ENCODE data around the gene MGAT1. TPM values are rescaled to one million over a fixed set of nuclear protein-coding genes. Genes with fewer than 3 reads are reported as not detected.

MGAT1 gene
- total RNA-seq, 1 experiment from 2014 or later, result 86.4 TPM

DNA sequence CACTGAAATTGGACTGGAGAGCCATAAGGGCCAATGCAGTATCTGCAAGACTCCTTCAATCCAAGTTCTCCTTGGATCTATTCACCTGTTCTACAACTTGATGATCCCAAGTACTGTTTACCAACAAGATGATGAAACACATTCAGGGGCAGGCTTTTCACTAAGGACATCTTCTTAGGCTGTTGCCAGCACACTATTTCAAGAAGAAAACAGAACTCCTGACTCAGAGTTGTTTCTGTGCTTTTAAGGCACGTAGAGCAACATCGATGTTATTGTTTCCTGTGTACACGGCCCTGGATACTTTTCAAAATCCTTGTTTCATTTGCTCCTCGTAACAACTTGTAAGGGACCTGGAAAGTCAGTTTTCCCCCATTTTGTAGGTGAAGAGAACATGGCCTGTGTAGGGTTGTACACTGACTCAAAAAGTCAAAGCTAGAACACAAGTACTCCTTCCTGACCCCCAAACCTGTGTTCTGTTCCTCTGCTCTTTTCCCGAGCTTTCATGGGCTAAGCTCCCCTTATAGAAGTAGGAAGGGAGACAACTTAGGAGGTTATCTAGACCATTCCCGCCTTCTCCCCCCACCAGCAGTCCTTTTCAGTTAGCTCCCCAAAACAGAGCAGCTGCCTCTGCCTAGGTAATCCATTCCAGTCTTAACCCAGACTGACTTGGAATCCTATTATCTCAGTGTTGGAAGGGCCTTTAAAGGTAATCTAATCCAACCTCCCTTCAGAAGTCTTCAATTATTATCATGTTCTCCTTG is 5.2 kb upstream of the MGAT1 start:
- Mint-ChIP-seq H3K27me3 (ENCODE audit: unreplicated experiment) (no peaks in the 10 kb centered on the region), H3K27ac (ENCODE audit: unreplicated experiment) (no peak overlapping the region), H3K9me3 (ENCODE audit: low read depth, unreplicated experiment) (no peaks in the 10 kb centered on the region), H3K36me3 (ENCODE audit: insufficient read depth, unreplicated experiment) (peaks cover 27% of the 10 kb centered on the region), H3K4me3 (ENCODE audit: low read depth, unreplicated experiment) (peak overlapping the region; percentile 72), H3K4me1 (ENCODE audit: low read depth, unreplicated experiment) (peaks cover 57% of the 10 kb centered on the region)
- intact Hi-C loops (cut with micrococcal nuclease; ENCODE audit: unreplicated experiment), result loop anchor here (2.0 kb wide), 1 partner anchor 19 kb away; no protein-coding TSS in a partner anchor
- TF ChIP-seq, protein P1, sequence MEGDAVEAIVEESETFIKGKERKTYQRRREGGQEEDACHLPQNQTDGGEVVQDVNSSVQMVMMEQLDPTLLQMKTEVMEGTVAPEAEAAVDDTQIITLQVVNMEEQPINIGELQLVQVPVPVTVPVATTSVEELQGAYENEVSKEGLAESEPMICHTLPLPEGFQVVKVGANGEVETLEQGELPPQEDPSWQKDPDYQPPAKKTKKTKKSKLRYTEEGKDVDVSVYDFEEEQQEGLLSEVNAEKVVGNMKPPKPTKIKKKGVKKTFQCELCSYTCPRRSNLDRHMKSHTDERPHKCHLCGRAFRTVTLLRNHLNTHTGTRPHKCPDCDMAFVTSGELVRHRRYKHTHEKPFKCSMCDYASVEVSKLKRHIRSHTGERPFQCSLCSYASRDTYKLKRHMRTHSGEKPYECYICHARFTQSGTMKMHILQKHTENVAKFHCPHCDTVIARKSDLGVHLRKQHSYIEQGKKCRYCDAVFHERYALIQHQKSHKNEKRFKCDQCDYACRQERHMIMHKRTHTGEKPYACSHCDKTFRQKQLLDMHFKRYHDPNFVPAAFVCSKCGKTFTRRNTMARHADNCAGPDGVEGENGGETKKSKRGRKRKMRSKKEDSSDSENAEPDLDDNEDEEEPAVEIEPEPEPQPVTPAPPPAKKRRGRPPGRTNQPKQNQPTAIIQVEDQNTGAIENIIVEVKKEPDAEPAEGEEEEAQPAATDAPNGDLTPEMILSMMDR (IDR thresholded peaks at IDR 0.05; ENCODE audit: unreplicated experiment), result no peak
- BruUV-seq (replicated peaks), result TSS peak; percentile 43
- DNase-seq, result no peak
- CTCF ChIA-PET, result no interaction called here

DNA sequence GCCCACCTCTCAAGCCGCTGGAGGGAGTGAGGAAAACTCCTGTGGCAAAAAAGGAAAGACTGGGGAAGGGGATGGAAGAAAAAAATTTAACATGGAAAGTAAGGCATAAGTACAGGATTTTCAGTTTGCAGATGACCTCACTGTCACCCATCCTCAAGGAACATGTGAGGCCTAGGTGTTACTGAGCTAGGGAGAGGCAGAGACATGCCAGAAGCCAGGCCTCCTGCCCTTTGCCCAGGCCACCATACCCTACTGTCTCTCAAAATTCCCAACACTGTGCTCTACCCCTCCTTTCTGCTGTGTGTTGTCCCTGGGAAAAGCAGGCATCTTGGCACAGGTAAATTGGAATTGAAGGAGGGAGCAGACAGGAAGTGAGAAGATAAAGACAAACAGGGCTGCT is 4.4 kb upstream of the MGAT1 start:
- TF ChIP-seq, protein P1 (IDR thresholded peaks at IDR 0.05; ENCODE audit: unreplicated experiment), result no peak
- CTCF ChIA-PET, result no interaction called here

DNA sequence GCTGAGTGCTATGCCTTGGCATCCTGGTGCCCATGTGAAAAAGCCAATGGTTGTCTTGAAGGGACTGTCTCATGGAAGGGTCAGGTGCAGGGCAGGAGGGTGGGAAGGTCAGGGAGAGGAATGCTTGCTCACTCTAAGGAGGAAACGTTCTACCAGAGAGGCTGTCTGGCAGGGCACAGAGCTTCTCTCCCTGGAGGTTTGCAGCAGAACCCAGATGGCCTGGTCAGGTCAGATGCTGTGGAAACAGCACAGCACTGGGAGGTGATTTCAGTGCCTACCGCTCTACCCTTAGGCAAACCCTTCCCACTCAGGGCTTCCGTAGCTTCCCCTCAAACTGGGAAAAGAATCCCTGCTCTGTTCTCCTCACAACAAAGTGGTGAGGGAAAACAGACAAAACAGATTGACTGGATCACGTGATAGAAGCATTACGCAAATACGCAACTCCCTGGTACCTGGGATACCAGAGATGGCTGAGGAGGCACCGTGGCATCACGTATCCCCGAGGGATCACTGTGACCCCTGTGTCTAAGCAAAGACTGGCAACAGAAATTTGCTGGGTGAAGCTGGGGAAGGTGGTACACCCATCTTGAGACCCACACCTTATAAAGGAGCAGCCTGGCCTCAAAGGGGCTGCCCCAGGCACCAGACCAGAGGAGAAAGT is 3.9 kb upstream of the MGAT1 start:
- Mint-ChIP-seq H3K4me3 (ENCODE audit: low read depth, unreplicated experiment) (no peak overlapping the region), H3K36me3 (ENCODE audit: insufficient read depth, unreplicated experiment) (peaks cover 40% of the 10 kb centered on the region), H3K9me3 (ENCODE audit: low read depth, unreplicated experiment) (no peaks in the 10 kb centered on the region), H3K27ac (ENCODE audit: unreplicated experiment) (no peak overlapping the region), H3K27me3 (ENCODE audit: unreplicated experiment) (no peaks in the 10 kb centered on the region), H3K4me1 (ENCODE audit: low read depth, unreplicated experiment) (peaks cover 54% of the 10 kb centered on the region)
- CTCF ChIA-PET, result no interaction called here
- TF ChIP-seq, protein P1 (IDR thresholded peaks at IDR 0.05; ENCODE audit: unreplicated experiment), result no peak
- DNase-seq, result no peak
- intact Hi-C loops (cut with micrococcal nuclease; ENCODE audit: unreplicated experiment), result no loop called here
- no TSS peak for BruUV-seq (replicated peaks)

More for the DNA sequence above, 4.4 kb upstream of the MGAT1 start:
- BruUV-seq (replicated peaks), result no TSS peak
- Mint-ChIP-seq H3K4me1 (ENCODE audit: low read depth, unreplicated experiment) (peaks cover 54% of the 10 kb centered on the region), H3K9me3 (ENCODE audit: low read depth, unreplicated experiment) (no peaks in the 10 kb centered on the region), H3K4me3 (ENCODE audit: low read depth, unreplicated experiment) (no peak overlapping the region), H3K27ac (ENCODE audit: unreplicated experiment) (no peak overlapping the region), H3K27me3 (ENCODE audit: unreplicated experiment) (no peaks in the 10 kb centered on the region), H3K36me3 (ENCODE audit: insufficient read depth, unreplicated experiment) (peaks cover 34% of the 10 kb centered on the region)
- no peak for DNase-seq
- intact Hi-C loops (cut with micrococcal nuclease; ENCODE audit: unreplicated experiment), result no loop called here

DNA sequence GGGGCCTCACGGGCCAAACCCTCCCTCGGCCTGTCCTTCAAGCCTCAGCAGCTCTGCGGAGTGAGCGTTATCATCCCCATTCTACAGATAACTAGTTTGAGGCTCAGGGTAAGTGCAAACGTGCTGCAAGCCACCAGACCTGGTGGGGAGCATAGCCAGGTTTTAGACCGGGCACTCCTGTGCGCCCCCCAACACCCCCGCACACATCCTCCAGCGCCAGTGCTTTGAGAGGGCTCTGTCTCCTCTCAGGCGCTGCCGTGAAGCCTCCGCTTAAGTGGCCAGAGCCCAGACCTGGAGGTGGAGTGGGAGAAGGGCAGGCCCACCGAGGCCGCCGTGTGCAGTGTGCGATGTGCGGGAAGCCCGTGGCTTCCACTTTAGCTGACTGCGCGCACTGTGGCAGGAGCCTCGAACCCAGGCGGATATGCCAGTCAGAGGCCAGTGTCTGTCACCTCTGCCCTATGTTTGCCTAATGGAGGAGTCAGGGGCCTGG is 1.6 kb upstream of the MGAT1 start:
- peaks cover 66% of the 10 kb centered on the region for H3K4me1 Mint-ChIP-seq (ENCODE audit: low read depth, unreplicated experiment)
- TF ChIP-seq, protein P1 (IDR thresholded peaks at IDR 0.05; ENCODE audit: unreplicated experiment), result no peak
- intact Hi-C loops (cut with micrococcal nuclease; ENCODE audit: unreplicated experiment), result loop anchor here (5.0 kb wide), 1 partner anchor 58 kb away; the partner anchor contains the start of gene ZFP62
- peaks cover 27% of the 10 kb centered on the region for H3K36me3 Mint-ChIP-seq (ENCODE audit: insufficient read depth, unreplicated experiment)
- no peak for DNase-seq
- peak overlapping the region; percentile 79 for H3K4me3 Mint-ChIP-seq (ENCODE audit: low read depth, unreplicated experiment)
- H3K27ac Mint-ChIP-seq (ENCODE audit: unreplicated experiment), result no peak overlapping the region
- CTCF ChIA-PET, result interaction anchor here (1.1 kb wide), 2 partner anchors 25 to 27 kb away, joined by 3 read pairs; no protein-coding TSS in a partner anchor
- H3K27me3 Mint-ChIP-seq (ENCODE audit: unreplicated experiment), result no peaks in the 10 kb centered on the region
- no TSS peak for BruUV-seq (replicated peaks)
- no peaks in the 10 kb centered on the region for H3K9me3 Mint-ChIP-seq (ENCODE audit: low read depth, unreplicated experiment)
